Activated T-cell treated with anti-CD3 and anti-CD28 coated beads, Interleukin-2, amount 50 U/mL, for 24 hours (primary cell): ENCODE measurements around the gene GGA1.

Source experiments
- DNase-seq: peaks from one replicate; pipeline ENCODE4 v3.0.0-alpha.2; 2020
- H3K27ac Mint-ChIP-seq: 2 replicates; pipeline ENCODE4 v1.8.0; 2020; ENCODE audit warnings: mild to moderate bottlenecking, mixed read lengths
- H3K27me3 Mint-ChIP-seq: 2 replicates; pipeline ENCODE4 v1.8.0; 2020; ENCODE audit warnings: mixed read lengths
- H3K36me3 Mint-ChIP-seq: 2 replicates; pipeline ENCODE4 v1.8.0; 2020; ENCODE audit warnings: low read depth, mixed read lengths
- H3K4me1 Mint-ChIP-seq: 2 replicates; pipeline ENCODE4 v1.8.0; 2020; ENCODE audit warnings: low read depth, mixed read lengths
- H3K4me3 Mint-ChIP-seq: 2 replicates; pipeline ENCODE4 v1.8.0; 2020; ENCODE audit warnings: mild to moderate bottlenecking, moderate library complexity, mixed read lengths
- H3K9me3 Mint-ChIP-seq: 2 replicates; pipeline ENCODE4 v1.8.0; 2020; ENCODE audit warnings: mixed read lengths

GGA1 gene

DNA sequence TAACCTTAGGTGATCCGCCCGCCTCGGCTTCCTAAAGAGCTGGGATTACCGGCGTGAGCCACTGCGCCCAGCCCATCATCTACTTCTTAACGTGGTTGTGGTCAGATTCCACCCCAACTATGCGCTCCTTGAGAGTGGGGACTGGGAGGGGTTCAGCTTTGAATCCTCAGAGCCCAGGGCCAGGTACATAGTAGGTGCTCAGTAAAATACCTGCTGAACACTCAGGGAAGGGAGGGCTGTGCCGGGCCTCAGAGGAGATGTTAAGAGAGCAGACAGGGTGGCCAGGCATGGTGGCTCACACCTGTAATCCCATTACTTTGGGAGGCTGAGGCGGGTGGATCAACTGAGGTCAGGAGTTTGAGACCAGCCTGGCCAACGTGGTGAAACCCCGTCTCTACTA, 65.6 kb downstream of the GGA1 start:
- Mint-ChIP-seq H3K9me3 (no peaks in the 10 kb centered on the region), H3K36me3 (peaks cover 7% of the 10 kb centered on the region), H3K27me3 (no peaks in the 10 kb centered on the region), H3K27ac (peak overlapping the region; percentile 71), H3K4me3 (no peak overlapping the region), H3K4me1 (peaks cover 72% of the 10 kb centered on the region)
- DNase-seq = no peak

DNA sequence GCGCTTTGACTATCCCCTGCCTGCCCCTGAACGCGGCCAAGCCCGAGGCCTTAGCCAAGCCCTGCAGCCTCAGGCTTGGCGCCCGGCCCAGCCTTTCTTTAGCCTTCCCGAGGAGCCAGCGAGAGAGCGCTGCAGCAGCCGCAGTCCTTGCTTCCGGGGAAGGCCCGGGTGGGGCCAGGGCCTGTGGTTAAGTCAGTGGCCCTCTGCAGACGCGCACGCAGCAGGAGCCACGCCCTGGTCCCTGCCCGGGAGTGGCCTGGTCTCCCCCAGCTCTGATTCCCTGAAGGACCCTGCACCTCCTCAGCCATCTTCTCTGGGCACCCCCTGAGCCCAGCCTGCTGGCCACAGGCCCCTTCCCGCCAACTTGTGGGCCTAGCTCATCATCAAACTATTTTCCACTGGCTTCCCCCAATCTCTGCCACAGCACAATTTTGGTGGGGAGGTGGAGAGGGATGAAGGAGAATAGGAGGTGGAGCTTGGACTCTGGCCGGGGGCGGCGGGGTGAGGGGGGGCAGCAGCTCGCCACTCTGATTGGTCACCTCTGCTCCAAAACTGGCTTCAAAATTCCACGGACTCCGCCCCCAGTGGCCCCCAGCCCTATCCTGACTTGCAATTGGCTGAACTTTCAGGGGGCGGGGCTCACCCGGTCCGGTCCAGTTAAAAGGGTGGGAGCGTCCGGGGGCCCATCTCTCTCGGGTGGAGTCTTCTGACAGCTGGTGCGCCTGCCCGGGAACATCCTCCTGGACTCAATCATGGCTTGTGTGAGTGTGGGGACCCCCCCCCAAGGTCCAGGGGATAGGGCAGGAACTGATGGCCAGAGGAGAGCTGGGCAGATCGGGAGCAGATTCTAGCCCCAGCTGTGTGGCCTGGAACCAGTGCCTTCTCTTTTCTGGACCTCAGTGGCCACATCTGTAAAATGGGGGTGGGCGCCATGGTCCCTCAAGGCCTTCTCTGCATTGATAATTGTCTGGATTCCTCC, 66.6 kb downstream of the GGA1 start, which contains the start of gene LGALS1:
Gene LGALS1 (plus strand): TSS at position 686 of the 979 bp plus-strand sequence. CDS start 67 bp downstream, at position 753.
- Mint-ChIP-seq H3K27me3 (no peaks in the 10 kb centered on the region), H3K27ac (peak within 1 kb of the TSS; percentile 93), H3K4me1 (peaks cover 67% of the 10 kb centered on the region), H3K4me3 (peak within 1 kb of the TSS; percentile 79), H3K36me3 (peaks cover 5% of the 10 kb centered on the region), H3K9me3 (no peaks in the 10 kb centered on the region)
- DNase-seq = peak; percentile 73

DNA sequence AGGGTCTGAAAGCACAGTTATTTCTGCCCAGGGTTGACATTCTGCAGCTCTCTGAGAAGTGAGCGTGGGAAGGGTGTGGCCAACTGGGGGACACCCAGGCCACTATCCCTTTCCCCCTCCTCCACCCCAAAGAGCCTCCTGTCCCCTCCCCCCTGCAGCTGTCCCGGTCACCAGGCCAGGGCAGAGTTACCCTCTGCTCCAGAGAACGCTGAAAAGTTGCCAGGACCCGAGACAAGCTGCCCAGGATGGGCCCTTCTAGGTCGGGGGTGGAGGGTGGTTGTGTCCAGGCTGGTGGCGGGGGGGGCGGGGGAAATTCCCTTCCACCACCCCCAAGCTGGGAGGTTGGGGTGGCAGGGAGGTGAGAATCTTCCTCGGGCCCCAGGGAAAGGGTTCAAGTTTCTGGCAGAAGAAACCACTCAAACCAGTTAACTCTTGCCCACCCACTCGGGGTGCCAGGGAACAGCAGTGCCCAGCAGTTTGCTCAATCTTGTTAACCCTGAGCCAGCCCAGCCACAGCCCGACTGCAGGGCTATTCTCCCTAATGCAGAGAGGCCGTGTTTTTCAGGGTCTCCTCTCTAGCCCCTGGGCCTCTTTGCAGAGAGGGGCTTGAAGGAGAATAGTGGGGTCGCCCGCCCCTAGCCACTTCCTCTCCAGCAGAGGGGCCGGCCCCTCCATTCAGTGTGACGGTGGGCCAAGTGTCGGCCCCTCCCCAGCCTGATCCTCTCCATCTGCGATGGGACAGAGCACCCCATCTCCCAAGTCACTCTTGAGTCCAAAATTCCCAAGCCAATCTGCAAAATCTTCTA, 67.5 kb downstream of the GGA1 start:
- peak overlapping the region; percentile 79 for H3K4me3 Mint-ChIP-seq
- peak overlapping the region; percentile 93 for H3K27ac Mint-ChIP-seq
- peak; percentile 59 for DNase-seq
- peaks cover 65% of the 10 kb centered on the region for H3K4me1 Mint-ChIP-seq
- no peaks in the 10 kb centered on the region for H3K9me3 Mint-ChIP-seq
- peaks cover 5% of the 10 kb centered on the region for H3K36me3 Mint-ChIP-seq
- no peaks in the 10 kb centered on the region for H3K27me3 Mint-ChIP-seq

DNA sequence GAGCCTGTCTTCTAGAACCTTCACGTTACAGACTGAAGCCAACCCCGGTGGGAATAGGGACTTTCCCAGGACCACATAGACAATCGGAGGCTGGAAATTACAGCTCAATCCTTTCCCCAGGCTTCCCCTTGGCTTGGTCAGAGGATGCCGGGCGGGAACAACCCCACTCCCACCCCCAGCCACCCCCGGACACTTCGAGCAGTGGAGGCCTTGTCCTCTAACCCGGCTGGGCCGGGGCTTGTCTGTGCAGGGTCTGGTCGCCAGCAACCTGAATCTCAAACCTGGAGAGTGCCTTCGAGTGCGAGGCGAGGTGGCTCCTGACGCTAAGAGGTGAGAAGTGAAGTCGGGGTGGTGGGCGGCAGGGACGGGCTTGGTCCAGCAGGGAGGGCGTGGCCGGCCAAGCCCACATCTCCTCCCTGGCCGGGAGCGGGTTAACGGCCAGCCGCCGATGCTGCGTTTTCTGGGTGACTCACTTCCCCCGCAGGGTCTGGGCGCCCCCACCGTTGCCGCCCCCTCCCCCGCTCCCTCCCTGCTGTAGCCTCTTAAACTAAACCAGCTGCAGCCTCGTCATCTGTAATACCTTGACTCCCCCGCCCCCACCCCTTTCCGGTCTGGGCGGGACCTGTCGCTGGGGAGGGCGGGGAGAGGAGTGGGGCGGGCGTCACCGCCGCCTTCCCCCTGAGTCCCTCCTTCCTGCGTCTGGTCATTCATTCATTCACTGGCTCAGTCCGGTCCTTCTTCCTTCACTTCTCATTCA, 68.3 kb downstream of the GGA1 start:
- no peaks in the 10 kb centered on the region for H3K27me3 Mint-ChIP-seq
- H3K9me3 Mint-ChIP-seq = no peaks in the 10 kb centered on the region
- peaks cover 5% of the 10 kb centered on the region for H3K36me3 Mint-ChIP-seq
- peak overlapping the region; percentile 79 for H3K4me3 Mint-ChIP-seq
- H3K4me1 Mint-ChIP-seq = peaks cover 65% of the 10 kb centered on the region
- H3K27ac Mint-ChIP-seq = peak overlapping the region; percentile 93
- peak; percentile 96 for DNase-seq

DNA sequence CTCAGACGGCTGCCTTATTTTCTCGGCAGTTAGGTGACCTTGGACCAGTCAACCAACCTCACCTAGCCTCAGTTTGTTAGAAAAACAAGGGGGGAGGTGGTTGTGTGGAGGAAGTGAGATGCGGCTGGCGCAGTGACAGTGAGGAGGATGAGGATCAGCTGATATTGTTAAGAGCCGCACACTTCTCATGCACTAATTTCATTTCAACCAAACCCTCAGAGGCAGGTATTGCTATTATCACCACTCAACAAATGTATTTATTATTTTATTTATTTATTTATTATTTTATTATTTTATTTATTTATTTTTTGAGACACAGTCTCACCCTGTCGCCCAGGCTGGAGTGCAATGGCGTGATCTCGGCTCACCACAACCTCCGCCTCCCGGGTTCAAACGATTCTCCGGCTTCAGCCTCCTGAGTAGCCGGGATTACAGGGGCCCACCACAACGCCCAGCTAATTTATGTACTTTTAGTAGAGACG, 68.9 kb downstream of the GGA1 start:
- H3K27ac Mint-ChIP-seq = peak overlapping the region; percentile 93
- DNase-seq = no peak
- H3K9me3 Mint-ChIP-seq = no peaks in the 10 kb centered on the region
- peaks cover 5% of the 10 kb centered on the region for H3K36me3 Mint-ChIP-seq
- H3K4me1 Mint-ChIP-seq = peaks cover 59% of the 10 kb centered on the region
- peak overlapping the region; percentile 79 for H3K4me3 Mint-ChIP-seq
- H3K27me3 Mint-ChIP-seq = no peaks in the 10 kb centered on the region

DNA sequence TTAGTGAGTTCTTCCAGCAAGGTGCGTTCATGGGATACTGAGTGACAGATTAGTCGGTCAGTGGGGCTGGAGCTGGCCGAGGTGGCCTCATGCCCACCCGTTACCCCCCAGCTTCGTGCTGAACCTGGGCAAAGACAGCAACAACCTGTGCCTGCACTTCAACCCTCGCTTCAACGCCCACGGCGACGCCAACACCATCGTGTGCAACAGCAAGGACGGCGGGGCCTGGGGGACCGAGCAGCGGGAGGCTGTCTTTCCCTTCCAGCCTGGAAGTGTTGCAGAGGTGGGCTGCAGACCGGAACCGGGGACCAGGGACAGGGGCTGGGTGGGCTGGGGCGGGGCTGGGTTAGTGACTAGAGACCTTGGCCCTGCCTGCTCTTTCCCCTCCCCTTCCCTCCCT, 69.7 kb downstream of the GGA1 start:
- no peak for DNase-seq
- Mint-ChIP-seq H3K27ac (no peak overlapping the region), H3K36me3 (peaks cover 5% of the 10 kb centered on the region), H3K27me3 (no peaks in the 10 kb centered on the region), H3K4me1 (peaks cover 51% of the 10 kb centered on the region), H3K4me3 (no peak overlapping the region), H3K9me3 (no peaks in the 10 kb centered on the region)

DNA sequence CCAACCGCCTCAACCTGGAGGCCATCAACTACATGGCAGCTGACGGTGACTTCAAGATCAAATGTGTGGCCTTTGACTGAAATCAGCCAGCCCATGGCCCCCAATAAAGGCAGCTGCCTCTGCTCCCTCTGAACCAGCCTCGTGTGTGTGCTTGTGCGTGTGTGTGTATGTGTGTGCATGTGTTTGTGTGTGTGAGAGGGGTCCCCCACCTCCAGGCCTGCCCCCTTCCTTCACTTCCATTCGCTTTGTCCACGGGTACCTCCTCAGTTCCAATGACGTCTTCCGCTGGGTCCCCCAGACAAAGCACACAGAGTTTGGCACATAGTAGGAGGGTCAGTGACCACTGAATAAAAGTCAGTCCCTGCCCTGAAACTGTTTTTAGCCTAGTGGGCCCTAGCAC, 71.0 kb downstream of the GGA1 start:
- no peak overlapping the region for H3K4me3 Mint-ChIP-seq
- peak overlapping the region; percentile 60 for H3K27ac Mint-ChIP-seq
- DNase-seq = no peak
- no peaks in the 10 kb centered on the region for H3K27me3 Mint-ChIP-seq
- H3K9me3 Mint-ChIP-seq = no peaks in the 10 kb centered on the region
- peaks cover 5% of the 10 kb centered on the region for H3K36me3 Mint-ChIP-seq
- H3K4me1 Mint-ChIP-seq = peaks cover 41% of the 10 kb centered on the region

DNA sequence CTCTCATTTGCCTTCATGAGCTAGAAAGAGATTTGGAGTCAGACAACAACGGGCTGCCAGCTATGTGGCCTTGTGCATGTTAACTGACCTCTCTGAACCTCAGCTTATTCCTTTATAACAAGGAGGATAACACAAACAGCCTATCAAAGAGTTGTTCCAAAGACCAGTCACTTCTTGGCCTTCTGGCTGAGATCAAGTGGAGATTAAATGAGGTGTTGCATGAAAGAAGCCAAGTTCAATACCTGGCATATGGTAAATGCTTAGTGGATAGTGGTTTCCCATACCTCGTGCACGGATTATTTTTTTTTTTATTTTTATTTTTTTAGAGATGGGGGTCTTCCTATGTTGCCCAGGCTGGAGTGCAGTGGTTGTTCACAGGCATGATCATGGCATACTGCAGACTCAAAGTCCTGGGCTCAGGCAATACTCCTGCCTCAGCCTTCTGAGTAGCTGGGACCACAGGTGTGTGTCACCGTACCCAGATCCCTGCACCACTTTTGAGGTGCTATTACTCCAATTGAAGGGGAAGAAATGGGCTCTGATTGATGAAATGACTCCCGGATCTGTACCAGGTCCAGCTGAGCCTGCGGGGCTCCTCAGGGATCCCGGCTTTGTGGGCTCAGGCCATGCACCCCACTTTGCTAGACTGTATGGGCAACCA, 71.7 kb downstream of the GGA1 start:
- H3K9me3 Mint-ChIP-seq = no peaks in the 10 kb centered on the region

DNA sequence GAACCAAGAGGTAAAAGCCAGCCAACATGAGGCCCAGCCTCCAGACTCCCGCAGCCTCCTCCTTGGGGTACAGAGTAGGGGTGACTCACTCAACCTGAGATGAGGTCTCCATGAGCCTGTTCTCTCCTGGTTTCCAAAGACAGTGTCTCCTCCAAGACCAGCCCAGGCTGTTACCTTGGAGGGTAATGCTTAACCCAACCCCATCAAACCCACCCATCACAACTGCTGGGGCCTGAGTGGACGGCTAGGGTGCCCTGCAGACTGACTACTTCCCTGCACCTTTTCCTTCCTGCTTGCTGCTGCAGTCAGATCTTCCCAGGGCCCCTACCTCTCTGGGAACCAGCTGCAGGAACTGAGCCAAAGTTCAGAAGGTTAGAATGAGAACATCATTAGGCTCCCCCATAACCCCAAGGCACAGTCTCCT, 72.4 kb downstream of the GGA1 start:
- Mint-ChIP-seq H3K4me3 (no peak overlapping the region), H3K36me3 (peaks cover 6% of the 10 kb centered on the region), H3K27ac (no peak overlapping the region), H3K27me3 (no peaks in the 10 kb centered on the region), H3K9me3 (no peaks in the 10 kb centered on the region), H3K4me1 (peaks cover 32% of the 10 kb centered on the region)
- no peak for DNase-seq

More for the DNA sequence above, 71.7 kb downstream of the GGA1 start:
- DNase-seq = no peak
- Mint-ChIP-seq H3K36me3 (peaks cover 5% of the 10 kb centered on the region), H3K27ac (no peak overlapping the region), H3K4me1 (peaks cover 35% of the 10 kb centered on the region), H3K4me3 (no peak overlapping the region), H3K27me3 (no peaks in the 10 kb centered on the region)

DNA sequence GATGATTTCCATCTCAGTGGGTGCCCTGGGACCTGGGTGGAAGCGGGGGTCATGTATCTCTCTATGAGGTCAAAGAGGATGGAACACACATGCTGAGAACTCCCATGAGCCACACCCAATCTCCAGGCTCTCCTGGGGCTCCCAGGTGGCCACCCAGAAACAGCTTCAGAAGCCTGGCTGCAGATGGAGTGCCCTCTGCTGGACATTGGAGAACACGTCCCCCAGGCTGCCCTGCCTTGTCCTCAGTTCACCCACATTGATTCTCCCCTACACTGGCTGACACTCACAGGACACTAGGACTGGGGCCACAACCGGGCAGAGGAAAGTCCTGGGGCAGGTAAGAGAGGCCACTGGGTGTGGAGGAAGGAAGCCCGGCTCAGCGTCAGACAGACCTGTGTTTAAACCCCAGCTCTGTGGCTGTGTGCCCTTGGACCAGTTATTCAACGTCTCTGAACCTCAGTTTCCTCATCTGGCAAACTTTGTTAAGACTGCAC, 73.0 kb downstream of the GGA1 start:
- Mint-ChIP-seq H3K4me3 (no peak overlapping the region), H3K4me1 (peaks cover 28% of the 10 kb centered on the region), H3K27ac (peak overlapping the region; percentile 71), H3K36me3 (peaks cover 12% of the 10 kb centered on the region), H3K9me3 (no peaks in the 10 kb centered on the region), H3K27me3 (no peaks in the 10 kb centered on the region)
- peak; percentile 81 for DNase-seq
